ENCODE measurements around the gene ERGIC1.
"Not testable (repeated sequence)": the region's sequence is repeated elsewhere in the genome, so short reads cannot be mapped to it uniquely, and the experiment has no call there.

ERGIC1 gene, protein sequence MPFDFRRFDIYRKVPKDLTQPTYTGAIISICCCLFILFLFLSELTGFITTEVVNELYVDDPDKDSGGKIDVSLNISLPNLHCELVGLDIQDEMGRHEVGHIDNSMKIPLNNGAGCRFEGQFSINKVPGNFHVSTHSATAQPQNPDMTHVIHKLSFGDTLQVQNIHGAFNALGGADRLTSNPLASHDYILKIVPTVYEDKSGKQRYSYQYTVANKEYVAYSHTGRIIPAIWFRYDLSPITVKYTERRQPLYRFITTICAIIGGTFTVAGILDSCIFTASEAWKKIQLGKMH

DNA sequence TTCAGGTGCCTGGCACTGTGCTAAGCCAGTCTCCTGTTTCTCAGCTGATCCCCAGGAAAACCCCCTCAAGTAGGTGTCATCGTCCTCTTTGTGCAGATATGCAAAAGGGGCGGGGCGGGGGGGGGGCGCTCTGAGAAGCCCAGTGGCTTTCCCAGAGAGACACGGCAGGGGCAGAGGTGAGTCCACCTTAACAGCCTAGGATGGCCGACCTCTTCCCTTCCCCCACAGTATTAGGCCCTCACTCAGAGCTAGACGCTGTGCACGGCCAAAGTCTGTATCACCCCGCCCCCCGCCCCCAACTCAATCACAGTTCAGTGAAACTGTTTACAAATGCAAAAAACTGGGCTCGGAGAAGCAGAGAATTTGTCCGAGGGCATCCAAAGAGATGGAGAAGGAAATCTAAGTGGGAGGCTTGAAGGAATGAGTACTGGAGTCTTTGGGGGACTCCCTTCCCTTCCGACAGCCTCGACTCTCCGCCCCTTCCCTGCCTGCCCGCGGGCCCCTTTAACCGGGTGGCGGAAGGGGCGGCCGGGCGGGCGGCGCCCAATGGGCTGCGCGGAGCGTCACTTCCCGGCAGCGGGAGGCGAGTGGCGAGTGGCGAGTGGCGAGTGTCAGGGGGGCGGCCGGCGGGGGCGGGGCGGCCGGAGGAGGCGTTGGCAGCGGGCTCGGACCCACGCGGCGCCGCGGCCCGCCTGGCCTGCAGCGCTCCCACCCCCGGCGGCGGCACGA lies at the start of gene ERGIC1:
Gene ERGIC1 (plus strand): TSS at position 566 of the 729 bp plus-strand sequence. CDS start 163 bp downstream, at position 729.
- TF ChIP-seq, protein P1, sequence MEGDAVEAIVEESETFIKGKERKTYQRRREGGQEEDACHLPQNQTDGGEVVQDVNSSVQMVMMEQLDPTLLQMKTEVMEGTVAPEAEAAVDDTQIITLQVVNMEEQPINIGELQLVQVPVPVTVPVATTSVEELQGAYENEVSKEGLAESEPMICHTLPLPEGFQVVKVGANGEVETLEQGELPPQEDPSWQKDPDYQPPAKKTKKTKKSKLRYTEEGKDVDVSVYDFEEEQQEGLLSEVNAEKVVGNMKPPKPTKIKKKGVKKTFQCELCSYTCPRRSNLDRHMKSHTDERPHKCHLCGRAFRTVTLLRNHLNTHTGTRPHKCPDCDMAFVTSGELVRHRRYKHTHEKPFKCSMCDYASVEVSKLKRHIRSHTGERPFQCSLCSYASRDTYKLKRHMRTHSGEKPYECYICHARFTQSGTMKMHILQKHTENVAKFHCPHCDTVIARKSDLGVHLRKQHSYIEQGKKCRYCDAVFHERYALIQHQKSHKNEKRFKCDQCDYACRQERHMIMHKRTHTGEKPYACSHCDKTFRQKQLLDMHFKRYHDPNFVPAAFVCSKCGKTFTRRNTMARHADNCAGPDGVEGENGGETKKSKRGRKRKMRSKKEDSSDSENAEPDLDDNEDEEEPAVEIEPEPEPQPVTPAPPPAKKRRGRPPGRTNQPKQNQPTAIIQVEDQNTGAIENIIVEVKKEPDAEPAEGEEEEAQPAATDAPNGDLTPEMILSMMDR (conservative IDR thresholded peaks at IDR 0.05; ENCODE audit: control insufficient read depth, insufficient read depth, low read depth, low read length), result no peak
- DNase-seq (ENCODE audit: low read depth), result peak; percentile 74
- H3K4me3 ChIP-seq (ENCODE audit: control insufficient read depth, low read depth, low read length), result peak within 1 kb of the TSS; percentile 75

DNA sequence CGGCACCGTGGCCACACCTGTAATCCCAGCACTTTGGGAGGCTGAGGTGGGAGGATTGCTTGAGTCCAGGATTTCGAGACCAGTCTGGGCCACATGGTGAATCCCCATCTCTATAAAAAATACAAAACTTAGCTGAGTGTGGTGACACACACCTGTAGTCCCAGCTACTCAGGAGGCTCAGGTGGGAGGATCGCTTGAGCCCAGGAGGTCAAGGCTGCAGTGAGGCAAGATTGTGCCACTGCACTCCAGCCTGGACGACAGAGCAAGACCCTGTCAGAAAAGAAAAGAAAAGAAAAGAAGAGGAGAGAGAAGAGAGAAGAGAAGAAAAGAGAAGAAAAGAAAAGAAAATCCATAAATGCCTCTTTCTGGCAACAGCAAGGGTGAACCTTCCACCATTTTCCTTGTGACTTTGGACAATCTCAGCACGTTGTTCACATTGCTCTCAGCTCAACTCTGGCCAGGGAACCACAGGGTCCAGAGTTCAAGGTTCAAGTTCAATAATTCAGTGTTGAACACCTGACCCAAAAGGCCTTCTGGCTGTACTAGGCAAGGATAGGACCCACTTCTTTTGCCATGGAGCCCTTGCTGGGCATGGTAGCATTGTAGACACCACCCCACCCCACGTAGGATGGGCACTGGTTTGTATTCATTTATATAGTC lies 48.5 kb upstream of the ERGIC1 start:
- DNase-seq (ENCODE audit: low read depth), result no peak
- TF ChIP-seq, protein P1 (conservative IDR thresholded peaks at IDR 0.05; ENCODE audit: control insufficient read depth, insufficient read depth, low read depth, low read length), result no peak
- no peak overlapping the region for H3K4me3 ChIP-seq (ENCODE audit: control insufficient read depth, low read depth, low read length)

DNA sequence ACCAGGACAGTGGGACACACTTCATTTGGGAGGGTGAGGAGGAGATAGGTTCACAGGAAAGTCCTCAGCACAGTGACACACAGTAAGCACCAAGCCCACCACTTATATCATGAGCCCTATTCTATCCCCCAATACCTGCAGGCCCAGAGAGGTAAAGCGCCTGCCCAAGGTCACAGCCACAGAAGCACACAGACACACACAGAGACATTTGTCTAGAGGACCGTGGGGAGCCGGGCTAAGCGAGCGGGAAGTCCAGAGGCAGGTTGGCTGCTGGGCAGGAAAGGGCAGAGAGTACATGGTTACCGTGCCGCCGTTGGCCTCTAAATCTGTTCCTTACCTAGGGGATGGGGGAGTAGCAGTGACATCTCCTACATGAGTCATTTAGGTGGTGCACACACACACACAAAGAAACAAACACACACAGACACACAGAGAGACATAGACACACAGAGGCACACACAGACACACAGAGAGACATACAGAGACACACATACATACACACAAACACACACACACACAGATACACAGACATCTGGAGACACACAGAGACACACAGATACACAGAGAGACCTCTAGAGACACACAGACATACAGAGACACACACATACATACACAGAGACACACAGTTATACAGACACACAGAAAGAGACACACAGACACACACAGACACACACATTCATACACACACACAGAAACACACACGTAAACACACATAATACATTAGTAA lies 47.2 kb upstream of the ERGIC1 start:
- H3K4me3 ChIP-seq (ENCODE audit: control insufficient read depth, low read depth, low read length), result no peak overlapping the region
- no peak for DNase-seq (ENCODE audit: low read depth)
- TF ChIP-seq, protein P1 (conservative IDR thresholded peaks at IDR 0.05; ENCODE audit: control insufficient read depth, insufficient read depth, low read depth, low read length), result no peak

- not testable (repeated sequence) for H3K4me3 ChIP-seq (ENCODE audit: control insufficient read depth, low read depth, low read length); DNase-seq (ENCODE audit: low read depth)
These were observed 46.5 kb upstream of the ERGIC1 start for GRCh38 chr5:172787538-172787937.

DNA sequence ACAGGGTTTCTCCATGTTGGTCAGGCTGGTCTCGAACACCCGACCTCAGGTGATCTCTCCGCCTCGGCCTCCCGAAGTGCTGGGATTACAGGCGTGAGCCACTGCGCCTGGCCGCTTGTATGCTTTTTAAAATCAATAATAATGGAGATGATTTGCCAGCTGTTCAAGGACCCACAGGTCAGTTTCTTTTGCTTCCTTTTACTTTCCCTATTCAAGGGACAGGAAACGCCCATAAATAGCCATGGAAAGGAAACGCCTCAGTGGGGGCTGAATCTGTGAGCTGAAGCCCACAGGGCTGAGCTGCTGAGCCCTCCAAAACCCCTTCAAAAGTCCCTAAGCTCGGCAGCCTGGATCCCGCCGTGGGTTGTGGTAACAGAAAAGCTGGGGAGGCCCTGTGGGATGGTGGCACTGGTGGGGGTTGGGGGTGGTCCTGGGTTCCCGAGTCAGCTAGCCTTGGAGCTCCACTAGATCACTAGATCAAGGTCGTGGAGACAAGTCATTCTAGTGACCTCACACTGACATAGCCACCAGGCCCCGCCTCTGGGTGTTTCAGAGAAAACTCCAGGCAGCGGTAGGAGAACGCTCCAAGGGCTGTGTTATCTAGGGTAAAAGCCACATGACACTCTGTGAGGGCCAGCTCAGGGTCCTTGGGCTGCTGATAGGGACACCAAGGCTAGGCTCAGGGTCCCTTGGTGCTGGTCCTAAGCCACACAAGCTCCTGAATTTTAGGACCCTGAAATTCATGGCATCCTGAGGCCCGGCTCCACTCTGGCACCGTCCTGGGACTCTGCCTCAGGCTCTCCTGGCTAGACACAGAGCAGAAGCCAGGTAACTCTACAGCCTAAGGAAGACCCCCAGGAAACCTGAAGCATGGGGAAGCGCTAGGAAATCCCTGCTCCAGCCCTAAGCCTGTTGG lies 45.0 kb upstream of the ERGIC1 start:
- peak; percentile 65 for DNase-seq (ENCODE audit: low read depth)
- TF ChIP-seq, protein P1 (conservative IDR thresholded peaks at IDR 0.05; ENCODE audit: control insufficient read depth, insufficient read depth, low read depth, low read length), result no peak
- no peak overlapping the region for H3K4me3 ChIP-seq (ENCODE audit: control insufficient read depth, low read depth, low read length)

DNA sequence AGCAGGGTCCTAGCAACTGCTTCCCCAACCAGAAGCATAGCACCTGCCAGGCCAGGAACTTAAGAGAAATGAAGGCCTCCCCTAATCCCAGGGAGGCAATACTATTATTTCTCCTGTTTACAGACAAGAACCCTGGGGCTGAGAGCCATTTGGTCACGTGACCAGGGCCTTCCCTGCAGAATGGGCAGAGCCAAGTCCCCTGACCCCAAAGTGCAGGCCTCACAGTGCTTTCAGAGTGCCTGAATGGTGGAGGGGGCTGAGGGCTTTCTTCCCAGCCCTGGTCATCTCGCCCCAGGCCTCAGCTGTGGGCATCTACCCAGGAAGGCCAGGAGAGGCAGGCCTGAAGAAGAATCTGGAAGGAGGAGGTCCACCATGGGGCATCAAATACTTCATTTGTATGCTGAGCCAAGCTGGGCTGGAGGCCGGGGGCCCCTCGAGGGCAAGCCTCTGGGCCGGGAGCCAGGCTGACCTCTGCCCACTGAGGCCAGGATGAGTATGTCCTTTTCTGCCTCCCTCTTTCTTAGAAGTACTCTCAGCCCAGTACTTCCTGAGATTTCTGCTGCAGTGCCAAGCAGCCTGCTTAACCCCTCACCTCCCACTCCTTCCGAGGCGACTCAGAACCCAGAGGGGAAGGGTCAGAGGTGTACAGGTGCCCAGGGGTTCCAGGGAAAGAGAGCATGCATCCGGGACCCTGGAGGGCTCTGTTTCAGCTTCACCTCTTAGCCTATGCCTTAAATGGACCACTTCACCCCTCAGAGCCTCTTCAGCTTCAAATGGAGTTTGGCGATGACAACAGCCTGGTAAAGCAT lies 44.2 kb upstream of the ERGIC1 start:
- H3K4me3 ChIP-seq (ENCODE audit: control insufficient read depth, low read depth, low read length), result no peak overlapping the region
- TF ChIP-seq, protein P1 (conservative IDR thresholded peaks at IDR 0.05; ENCODE audit: control insufficient read depth, insufficient read depth, low read depth, low read length), result no peak
- no peak for DNase-seq (ENCODE audit: low read depth)
